NCI-H1436 treated with DMSO at 0.1 percent for 48 hours (cell line): ENCODE results near the gene EXOG.
"Not testable (repeated sequence)": the region's sequence is repeated elsewhere in the genome, so short reads cannot be mapped to it uniquely, and the experiment has no call there.

Experiments used
- DNase-seq: peaks from one replicate; lab custom pipeline; 2025; lab: John Stamatoyannopoulos, UW

The EXOG gene

DNA sequence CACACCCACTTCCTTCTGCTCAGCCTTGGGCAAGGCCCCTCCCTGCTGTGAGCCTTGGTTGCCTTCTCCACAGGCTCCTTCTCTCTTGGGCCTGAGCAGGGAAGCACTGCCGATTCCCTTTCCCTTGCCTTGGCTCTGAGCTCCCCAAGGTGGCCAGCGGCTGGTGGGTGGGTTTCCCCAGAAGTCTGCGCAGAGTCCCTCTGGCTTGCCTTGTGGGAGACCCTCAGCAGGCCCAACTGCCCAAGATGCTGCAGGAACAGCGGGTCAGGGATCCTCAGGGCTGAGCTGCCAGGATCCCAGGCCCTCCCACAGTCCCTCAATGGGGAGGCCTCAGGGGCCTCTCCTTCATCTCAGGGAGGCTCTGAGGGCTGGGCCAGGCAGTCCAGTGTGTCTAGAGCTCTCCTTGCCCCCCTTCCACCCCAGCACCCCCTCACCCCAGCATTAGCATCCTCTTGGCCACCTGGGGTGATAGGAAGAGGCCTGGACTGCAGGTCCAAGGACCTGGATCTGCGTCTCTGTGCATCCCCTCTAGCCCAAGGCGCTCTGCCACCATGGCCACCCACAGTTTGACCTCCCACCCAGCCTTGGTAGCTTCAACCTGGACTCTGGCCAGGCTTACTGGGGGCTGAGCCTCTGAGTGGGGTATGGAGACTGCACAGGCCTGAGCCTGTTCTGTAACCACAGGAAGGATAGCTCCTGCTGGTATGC is 68.6 kb downstream of the EXOG start:
- no peak for DNase-seq

DNA sequence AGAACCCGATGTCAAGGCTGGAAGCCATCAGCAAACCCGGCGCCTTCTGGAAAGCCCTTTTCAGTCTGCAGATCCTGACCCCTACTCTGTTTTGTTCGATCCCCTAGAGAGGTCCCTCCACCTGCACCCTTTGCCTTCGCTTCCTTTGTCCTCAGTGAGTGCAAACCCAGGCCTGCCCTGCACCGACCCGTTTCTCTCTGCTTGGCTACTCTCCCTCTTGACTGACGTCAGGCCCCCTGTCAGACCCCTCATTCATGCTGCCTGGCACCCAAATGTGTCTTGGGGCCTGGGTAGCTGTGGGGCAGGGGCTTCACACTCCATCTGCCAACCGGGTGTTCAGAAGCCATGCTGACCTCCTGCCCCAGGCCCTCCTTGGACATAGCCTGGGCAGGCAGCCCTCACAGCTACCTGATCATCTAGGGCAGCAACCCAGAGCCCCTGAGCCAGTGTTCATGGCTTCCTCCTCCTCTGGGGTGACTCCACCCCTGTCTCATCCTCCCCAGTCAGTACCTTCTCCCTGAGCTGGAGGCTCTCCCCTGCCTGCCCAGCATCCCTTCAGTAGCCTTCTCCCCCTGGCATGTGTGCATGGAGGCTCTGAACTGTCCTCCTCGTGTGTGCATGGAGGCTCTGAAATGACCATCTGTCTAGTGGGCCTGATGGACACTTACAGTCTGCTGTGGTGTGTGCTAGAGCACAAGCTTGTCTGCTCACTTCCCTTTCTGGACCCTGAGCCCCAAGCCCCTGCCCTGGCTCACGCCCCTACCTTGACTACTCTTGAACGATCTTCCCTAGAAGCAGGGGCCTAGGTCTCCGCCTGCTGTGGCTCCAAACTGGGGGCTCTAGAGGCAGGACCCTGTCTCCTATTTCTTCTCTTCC is 69.4 kb downstream of the EXOG start:
- no peak for DNase-seq

DNA sequence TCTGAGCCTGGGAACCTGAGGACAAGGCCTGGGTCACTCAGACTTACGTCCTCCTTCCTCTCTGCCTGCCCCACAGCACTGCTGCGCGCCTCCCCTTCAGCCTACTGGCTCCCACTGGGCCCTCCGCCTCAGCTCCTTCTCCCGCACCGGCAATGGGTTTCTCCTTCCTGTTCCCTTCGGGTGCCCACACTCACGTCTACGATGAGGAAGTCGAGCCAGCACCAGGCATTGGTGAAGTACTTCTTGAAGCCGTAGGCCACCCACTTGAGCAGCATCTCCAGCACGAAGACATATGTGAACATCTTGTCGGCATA is 70.0 kb downstream of the EXOG start:
- no peak for DNase-seq

DNA sequence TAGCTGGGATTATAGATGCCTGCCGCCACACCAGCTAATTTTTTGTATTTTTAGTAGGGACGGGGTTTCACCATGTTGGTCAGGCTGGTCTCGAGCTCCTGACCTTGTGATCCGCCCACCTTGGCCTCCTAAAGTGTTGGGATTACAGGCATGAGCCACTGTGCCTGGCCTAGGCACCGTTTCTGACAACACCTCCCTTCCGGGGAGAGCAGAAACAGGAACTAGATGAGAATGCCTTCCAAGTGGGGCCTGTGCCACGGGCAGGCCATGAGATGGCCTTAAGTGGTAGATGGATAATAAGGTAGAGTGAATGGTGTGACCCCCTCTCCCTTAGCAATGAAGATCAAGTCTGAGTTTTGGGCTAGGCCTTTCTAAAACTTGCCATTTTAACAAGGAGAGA is 70.7 kb downstream of the EXOG start:
- DNase-seq: not testable (repeated sequence)

DNA sequence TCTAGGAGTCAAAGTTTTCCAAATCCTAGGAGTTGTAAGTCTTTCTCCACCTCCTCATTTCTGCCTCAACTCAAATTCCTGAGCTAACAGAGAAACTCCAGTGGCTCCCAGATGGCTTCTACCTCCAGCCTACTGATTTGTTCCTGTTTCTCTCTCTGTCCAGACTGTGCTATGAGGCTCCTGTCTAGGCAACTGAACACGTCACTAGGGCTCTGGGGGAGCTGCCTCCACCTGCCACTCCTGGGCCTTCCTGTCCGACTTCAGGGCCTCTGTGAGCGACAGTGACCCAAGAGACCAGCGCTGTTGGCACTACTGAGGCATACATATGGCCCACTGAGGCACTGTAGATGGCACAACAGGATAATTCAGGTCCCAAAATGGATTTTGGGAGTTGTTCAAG is 71.4 kb downstream of the EXOG start:
- no peak for DNase-seq

DNA sequence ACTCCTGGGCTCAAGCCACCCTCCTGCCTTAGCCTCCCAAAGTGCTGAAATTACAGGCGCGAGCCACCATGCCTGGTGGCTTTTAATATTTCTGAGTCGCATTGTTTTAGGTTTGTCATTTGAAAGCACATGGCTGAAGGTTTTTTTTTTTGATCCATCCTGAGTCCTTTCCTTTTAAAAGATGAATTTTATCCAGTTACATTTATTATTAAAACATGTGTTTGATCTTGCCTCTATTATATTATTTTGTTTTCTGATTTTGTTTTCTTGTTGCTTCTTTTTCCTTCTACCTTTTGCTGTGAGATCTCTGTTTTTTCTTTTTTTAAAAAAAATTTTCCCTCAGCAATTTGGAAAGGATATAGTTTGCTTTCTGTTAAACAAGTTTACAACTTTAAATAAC is 77.0 kb downstream of the EXOG start:
- DNase-seq: no peak

DNA sequence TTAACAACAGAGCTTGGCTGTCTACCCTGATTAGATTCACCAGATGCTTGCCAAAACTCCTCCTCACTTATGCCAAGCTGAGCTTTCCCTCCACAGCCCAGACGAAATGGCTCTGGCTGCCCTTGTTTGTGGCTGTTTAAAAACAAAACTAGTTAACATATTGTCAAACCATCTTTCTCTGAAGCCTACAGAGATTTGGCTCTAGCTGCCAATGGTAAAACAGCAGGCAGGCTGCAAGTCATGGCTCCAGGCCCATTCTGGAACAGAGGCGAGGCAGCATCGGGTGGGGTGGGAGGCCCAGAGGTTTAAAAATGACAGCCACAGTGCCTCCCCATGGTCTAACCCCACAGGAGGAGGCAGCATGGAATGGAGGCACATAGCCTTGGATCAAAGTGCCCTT is 77.4 kb downstream of the EXOG start:
- no peak for DNase-seq

DNA sequence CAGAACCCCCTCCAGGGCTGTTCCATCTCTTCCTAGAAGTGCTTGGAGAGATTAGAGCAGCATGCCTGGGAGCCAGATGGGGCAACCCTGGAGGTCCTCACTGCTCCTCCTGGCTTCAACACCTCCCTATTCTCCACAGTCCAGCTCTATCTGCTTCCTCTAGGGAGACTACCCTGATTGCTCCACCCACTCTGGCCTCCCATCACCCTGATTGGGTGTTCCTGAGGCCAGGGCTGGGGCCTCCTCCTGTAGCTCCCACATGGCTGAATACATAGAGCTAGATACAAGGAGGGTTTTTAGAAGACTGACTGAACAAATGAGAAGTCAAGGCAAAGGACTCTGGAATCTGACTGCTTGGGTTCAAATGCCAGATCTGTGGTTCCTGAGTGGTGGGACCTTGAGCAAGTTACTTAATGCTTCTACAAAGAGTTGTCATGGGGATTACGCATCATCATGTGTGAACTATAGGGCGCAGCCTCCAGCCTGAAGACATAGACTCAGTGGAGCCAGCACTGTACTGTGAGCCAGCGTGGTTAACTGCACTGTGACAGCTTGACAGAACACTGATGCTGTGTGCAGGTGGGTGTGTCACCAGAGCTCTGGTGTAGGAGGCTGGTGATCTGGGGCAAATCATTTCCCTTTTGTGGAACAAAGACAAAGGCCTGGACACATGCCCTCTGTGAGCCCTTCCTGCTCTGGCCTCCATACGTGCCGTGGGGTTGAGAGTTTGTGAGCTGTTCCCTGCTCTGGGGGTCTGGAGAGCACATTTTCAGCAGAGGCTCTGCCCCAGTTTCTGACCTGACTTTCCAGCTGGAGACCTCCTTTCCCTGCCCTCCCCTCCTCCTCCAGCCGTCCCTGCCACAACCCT is 78.5 kb downstream of the EXOG start:
- DNase-seq: no peak

DNA sequence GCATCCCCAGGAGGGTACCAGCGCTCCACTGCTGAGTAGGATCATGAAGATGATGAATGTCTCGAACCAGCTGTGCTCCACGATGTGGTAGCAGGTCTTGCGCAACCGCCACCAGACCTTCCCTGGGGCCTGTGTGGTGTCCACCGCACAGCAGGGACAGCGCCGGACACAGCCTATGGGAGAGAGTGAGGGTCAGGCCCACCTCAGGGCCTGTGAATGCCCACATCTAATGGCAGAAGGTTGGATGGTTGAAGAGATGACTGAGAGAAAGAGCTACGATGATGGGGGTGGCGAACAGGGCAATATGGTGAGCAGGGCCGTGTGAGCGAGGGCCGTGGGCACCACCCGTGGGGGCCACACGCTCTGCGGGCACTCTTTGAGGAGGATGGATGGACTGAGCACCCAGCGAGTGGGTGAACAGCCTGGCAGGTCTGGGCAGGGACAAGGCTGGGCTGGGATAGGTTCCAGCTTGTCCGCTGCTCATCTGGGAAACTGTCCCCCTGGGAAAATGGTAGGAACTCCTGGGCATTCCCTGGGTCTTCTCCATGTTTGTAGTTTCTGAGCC is 79.2 kb downstream of the EXOG start:
- DNase-seq: no peak
